GM18520 (cell line): ENCODE measurements around the gene UVSSA.
"Not testable (repeated sequence)": the region's sequence is repeated elsewhere in the genome, so short reads cannot be mapped to it uniquely, and the experiment has no call there.

Experiments
- ATAC-seq: cut with Tn5 transposase; IDR thresholded peaks from one replicate; pipeline ENCODE4 v1.9.1; 2021; ENCODE audit not compliant: unreplicated experiment

UVSSA gene

GRCh38 chr4:1385373-1386340 lies 38.6 kb downstream of the UVSSA start:
- ATAC-seq, result no peak

DNA sequence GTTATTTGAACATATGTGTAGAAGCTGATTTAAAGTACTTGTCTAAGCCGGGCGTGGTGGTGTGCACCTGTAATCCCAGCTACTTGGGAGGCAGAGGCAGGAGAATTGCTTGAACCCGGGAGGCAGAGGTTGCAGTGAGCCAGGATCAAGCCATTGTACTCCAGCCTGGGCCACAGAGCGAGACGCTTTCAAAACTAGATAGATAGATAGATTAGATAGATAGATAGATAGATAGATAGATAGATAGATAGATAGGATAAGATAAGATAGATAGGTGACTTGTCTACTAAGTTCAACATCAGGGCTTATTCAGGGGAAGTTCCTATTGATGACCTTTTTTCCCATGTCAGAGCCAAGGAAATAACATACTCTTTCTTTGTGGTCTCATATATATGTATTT lies 46.4 kb downstream of the UVSSA start:
- not testable (repeated sequence) for ATAC-seq

GRCh38 chr4:1393866-1394265 lies 46.9 kb downstream of the UVSSA start:
- ATAC-seq, result no peak

DNA sequence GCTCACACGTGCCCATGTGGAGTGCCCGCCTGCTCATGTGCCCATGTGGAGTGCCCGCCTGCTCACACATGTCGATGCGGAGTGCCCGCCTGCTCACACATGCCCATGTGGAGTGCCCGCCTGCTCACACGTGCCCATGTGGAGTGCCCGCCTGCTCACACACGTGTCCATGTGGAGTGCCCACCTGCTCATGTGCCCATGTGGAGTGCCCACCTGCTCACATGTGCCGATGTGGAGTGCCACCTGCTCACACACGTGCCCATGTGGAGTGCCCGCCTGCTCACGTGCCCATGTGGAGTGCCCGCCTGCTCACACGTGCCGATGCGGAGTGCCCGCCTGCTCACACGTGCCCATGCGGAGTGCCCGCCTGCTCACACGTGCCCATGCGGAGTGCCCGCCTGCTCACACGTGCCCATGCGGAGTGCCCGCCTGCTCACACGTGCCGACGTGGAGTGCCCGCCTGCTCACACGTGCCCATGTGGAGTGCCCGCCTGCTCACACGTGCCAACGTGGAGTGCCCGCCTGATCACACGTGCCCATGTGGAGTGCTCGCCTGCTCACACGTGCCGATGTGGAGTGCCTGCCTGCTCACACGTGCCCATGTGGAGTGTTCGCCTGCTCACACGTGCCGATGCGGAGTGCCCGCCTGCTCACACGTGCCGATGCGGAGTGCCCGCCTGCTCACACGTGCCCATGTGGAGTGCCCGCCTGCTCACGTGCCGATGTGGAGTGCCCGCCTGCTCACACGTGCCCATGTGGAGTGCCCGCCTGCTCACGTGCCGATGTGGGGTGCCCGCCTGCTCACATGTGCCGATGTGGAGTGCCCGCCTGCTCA lies 47.8 kb downstream of the UVSSA start:
- not testable (repeated sequence) for ATAC-seq

GRCh38 chr4:1395389-1395820 lies 48.4 kb downstream of the UVSSA start:
- not testable (repeated sequence) for ATAC-seq

DNA sequence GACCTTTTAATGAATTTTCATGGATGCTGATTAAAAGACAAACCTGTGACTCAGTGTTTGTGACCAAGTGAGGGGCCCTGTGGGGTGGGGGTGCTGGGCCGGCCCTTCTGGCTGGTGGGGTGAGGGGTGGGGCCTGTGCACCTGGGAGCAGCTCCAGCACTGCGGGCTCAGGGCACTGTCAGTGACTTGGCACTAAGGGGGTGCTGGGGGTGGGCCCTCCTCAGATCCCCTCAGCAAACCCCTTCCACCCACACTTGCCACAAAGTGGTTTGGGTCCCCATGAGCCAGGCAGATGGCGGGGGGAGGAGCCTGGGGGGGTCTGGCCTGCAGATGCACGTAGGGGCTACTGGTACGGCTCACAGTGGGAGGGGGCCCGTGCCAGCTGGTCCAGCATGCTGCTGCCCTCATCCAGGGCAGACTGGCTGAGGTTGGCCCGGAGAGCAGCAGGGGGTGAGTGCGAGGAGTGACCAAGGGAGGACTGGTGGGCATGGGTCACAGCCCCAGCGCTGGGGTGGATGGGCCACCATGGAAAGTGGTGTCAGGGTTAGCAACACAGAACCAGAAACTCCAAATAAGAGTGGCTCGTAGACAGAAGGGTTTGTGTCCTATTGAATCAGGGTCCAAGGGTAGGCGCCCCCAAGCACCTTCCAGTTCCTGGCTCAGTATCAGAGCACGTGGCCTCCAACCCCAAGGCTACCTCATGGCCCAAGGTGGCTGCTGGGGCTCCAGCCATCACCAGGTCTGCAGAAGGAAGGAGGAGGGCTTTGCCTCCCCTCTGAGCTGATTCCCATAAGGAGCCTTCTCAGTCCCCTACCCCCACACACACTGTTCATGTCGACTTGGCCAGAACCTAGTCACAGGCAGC lies 49.2 kb downstream of the UVSSA start:
- no peak for ATAC-seq

GRCh38 chr4:1396806-1397455 lies 49.9 kb downstream of the UVSSA start:
- ATAC-seq, result no peak

DNA sequence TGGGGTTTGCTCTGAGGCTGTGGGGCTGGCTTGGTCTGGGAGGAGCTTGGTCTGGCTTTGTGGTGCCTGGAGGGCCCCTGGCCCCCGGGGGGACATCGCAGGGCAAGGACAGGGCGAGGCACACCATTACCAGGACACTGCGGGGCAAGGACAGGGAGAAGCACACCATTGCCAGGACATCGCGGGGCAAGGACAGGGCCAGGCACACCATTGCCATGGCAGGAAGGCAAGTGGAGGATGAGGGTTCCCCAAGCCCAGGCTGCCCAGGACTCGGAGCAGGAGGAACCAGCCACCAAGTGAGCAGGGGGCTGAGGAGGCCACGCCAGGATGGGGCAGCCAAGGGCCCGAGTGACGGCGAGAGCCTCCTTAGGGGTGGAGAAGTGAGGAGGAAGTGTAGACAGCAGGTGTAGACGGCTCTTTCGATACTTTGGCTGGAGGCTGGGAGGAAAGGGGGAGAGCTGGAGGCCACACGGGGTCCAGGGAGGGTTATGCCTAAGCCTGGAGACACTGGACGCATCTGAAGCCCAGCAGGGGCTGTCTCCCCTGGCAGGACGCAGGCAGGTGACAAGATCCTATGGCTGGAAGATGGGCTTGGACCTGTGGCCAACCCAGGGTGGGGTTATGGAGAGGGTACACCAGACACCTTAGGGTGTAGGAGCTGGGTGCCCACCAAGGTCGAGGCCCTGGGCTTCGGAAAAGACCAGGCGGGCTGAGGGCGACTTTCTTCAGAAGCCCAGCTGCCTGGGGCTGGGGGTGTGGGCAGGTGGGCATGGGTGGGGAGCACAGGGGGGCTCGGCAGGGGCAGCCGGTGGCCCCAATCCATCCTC lies 51.9 kb downstream of the UVSSA start:
- ATAC-seq, result no peak

GRCh38 chr4:1399508-1400190 lies 52.6 kb downstream of the UVSSA start:
- ATAC-seq, result no peak

DNA sequence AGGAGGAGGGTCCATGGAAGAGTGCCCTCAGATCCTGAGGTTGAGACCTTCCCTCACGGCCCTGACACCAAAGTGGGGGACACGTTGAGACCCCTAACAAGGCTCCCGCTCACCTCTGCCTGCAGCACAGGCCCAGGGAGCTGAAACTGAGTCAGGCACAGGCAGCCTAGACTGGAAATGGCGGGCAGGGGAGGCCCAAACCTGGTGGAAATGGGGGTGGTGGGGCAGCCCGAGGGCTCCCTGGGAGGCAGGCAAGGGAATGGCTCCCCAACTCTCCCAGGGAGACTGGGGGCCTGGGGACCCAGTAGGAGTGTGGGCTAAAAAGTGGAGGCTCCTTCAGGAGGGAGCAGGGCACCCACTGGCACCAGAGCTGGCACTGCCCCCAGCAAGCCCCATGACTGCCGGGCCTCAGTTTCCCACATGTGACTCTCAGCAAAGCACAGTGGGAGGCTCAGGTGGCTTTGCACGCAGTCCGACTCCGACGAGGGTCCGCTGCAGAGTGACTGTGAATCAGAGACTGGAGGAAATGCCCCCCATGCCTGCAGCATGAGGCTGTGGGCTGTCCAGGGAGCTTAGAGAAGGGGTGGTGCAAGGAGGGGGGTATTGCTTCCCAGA lies 53.3 kb downstream of the UVSSA start:
- no peak for ATAC-seq

DNA sequence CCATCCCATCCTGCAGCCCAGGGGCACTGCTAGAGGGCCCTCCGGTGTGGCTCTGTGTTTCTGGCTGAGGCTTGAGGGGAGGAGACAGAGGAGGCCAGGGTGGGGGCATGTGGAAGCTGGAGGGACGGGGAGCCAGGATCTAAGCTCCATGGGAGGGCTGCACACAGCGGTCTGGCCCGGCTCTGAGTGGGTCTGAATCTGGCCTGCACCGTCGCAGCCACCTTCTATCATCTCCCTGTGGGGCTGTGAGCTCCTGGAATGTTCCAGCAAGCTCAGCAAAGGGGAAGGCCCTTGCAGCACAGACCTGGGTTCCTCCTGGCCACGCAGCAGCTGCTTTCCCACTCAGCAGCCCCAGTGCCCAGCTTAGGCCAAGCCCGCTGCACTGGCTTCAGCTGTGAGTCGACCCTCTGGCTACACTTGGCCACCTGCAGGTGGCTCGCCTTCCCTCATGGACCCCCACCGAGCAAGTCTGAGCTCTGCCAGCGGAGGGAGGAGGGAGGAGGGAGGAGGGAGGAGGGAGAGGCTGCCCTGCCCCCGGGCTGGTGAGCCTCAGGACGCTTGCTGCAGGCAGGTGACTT lies 53.9 kb downstream of the UVSSA start:
- ATAC-seq, result no peak

GRCh38 chr4:1401409-1402020 lies 54.5 kb downstream of the UVSSA start:
- ATAC-seq, result no peak

GRCh38 chr4:1402021-1402515 lies 55.1 kb downstream of the UVSSA start:
- no peak for ATAC-seq

- no peak for ATAC-seq
Observed at GRCh38 chr4:1402516-1403091, 55.6 kb downstream of the UVSSA start.

- ATAC-seq, result no peak
Observed at GRCh38 chr4:1403177-1403583, 56.2 kb downstream of the UVSSA start.

DNA sequence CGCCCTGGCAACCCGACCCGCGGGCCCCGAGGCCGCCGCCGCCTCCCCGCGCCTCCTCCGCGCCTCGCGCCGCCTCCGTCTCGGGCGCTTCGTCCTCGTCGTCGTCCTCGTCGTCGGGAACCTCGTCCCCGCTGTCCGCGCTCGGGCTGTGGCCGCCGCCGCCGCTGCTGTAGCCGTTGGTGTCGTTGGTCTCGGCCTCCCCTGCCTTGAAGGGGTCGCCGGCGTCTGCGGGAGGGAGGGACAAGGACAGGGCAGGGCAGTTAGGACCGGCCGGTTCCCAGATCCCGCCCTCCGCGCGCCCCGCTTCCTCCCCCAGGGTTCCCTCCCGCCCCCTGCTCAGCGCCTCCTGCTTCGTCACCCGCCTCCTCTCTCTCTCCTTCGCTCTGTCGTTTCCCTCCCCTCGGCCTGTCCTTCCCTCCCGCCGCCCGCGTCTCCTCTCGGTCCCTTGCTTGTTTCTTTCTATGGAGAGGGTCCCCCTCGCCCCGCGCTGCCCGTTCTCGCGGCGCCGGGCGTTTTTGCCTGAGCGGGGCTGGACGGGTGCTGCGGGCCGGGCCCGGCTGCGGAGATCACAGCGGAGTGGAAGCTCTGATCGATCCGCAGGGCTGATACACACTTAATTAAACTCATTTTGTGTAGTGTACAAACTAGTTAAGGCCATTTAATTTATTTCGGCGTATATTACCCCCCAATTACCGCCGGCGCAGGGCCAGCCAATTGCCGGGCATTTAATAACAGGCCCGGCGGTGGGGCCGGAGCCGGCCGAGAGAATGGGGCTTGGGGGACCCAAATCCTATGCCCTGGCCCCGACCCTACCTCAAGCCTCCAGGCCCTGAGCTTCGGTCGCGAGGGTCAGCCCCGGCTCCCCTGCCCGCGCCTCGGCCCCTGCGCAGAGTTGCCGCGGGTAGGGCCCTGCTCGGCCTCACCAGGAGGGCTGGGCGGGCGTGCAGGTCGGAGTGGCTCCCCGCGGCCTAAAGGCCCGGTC lies 56.9 kb downstream of the UVSSA start:
- no peak for ATAC-seq
